Kidney (tissue), 14 donors: ENCODE results near the gene R3HDM1. TPM values are rescaled to one million over a fixed set of nuclear protein-coding genes. Genes with fewer than 3 reads are reported as not detected.

Experiments used
- DNase-seq, 5 donors: peaks; one replicate each; pipeline ENCODE4 v3.0.0-alpha.2; 2013 to 2020
- FAIRE-seq: peaks from 2 replicates; lab custom pipeline; 2012; peaks lifted over from hg19 to GRCh38; lab: Jason Lieb, UNC
- H3K27ac ChIP-seq, 2 donors: one replicate each; pipeline ENCODE4 v1.7.0; 2013; ENCODE audit warnings: low read depth in 2 of 2, low read length in 2 of 2, inconsistent platforms in 1 of 2
- H3K27me3 ChIP-seq: one replicate; pipeline ENCODE4 v1.7.1; 2013; ENCODE audit warnings: low read length, inconsistent platforms; ENCODE audit not compliant: control insufficient read depth, insufficient read depth
- H3K36me3 ChIP-seq, 3 donors: one replicate each; pipeline versions ENCODE4 v1.7.0 to v1.7.1; 2013; ENCODE audit warnings: low read length in 3 of 3, control low read depth in 1 of 3, inconsistent platforms in 1 of 3; ENCODE audit not compliant: insufficient read depth in 3 of 3, control insufficient read depth in 2 of 3
- H3K4me1 ChIP-seq, 3 donors: one replicate each; pipeline versions ENCODE4 v1.7.0 to v1.7.1; 2013; ENCODE audit warnings: low read length in 3 of 3, inconsistent platforms in 1 of 3, low read depth in 1 of 3; ENCODE audit not compliant: control insufficient read depth in 2 of 3, insufficient read depth in 2 of 3
- H3K4me3 ChIP-seq, 3 donors: one replicate each; pipeline versions ENCODE4 v1.7.0 to v1.8.1; 2013; ENCODE audit warnings: low read length in 3 of 3, control low read depth in 1 of 3, inconsistent platforms in 1 of 3
- H3K9ac ChIP-seq, 3 donors: one replicate each; pipeline versions ENCODE4 v1.7.0 to v1.7.1; 2013; ENCODE audit warnings: low read length in 3 of 3, control low read depth in 1 of 3, inconsistent platforms in 1 of 3
- H3K9me3 ChIP-seq, 3 donors: one replicate each; pipeline versions ENCODE4 v1.7.0 to v1.7.1; 2013; ENCODE audit warnings: low read length in 3 of 3, control low read depth in 1 of 3, inconsistent platforms in 1 of 3; ENCODE audit not compliant: control insufficient read depth in 2 of 3, insufficient read depth in 1 of 3
- intact Hi-C: fragments of 100-400 bp; cut with DNase I; formaldehyde crosslinking; loops from one replicate; pipeline ENCODE4 v1.11.1; 2022
- microRNA-seq: library from miRNA; unstranded; fragments of <30 nt; microRNA quantifications from one replicate; pipeline ENCODE4 v1.2.0, GENCODE V29; 2020
- polyA plus RNA-seq: library from polyadenylated mRNA; stranded (reverse); fragments of 350-450 nt; fragmentation: Illumina TruSeq; extraction: RNeasy Lipid Tissue Mini Kit (QIAGEN cat#74804); gene quantifications from one replicate; pipeline ENCODE4 v1.2.3, GENCODE V29; 2014; ENCODE audit warnings: low read depth, low replicate concordance; ENCODE audit not compliant: insufficient read depth
- total RNA-seq: library from RNA; stranded (reverse); fragmentation: NEBNext Ultra II Directional; extraction: Animal tissue kit (Norgen Biotek cat#: 25700); gene quantifications from one replicate; pipeline ENCODE4 v1.2.1, GENCODE V29; 2021
- TF ChIP-seq, protein P1 (sequence below): IDR thresholded peaks from 3 replicates; pipeline ENCODE4 v1.5.1; 2012; ENCODE audit warnings: mild to moderate bottlenecking, moderate library complexity, borderline replicate concordance; ENCODE audit not compliant: insufficient read depth; ENCODE audit errors: extremely low read depth
- donor health status: control.
- donor health status: control.
- donor health status: control.
- donor health status: control.
- donor health status: control.
- donor health status: DM: yes; HTN: yes; CAD: no.
- donor health status: Normal renal cell carcinoma (clear cell type).

The R3HDM1 gene
- total and polyA plus RNA-seq, 2 donors from 2014 or later: 9.2 to 31.8 TPM

DNA sequence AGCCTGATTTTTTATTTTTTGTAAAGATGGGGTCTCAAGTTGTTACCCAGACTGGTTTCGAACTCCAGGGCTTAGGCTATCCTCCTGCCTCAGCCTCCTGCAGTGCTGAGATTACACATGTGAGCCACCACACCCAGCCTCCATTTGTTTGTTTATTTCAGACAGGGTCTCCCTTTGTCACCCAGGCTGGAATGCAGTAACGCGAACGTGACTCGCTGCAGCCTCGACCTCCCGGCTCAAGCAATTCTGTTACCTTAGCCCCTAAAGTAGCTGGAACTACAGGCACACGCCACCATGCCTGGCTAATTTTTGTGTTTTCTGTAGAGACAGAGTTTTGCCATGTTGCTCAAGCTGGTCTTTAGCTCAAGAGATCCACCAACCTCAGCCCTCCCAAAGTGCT is 237.6 kb downstream of the R3HDM1 start:
- no peak for FAIRE-seq
- no peak for DNase-seq
- Histone ChIP-seq H3K9ac (no peak overlapping the region), H3K4me3 (no peak overlapping the region), H3K27me3 (no peaks in the 10 kb centered on the region), H3K27ac (no peak overlapping the region), H3K9me3 (no peaks in the 10 kb centered on the region), H3K36me3 (peaks cover 14 to 47% (median 21%) of the 10 kb centered on the region in 3 donors), H3K4me1 (no peaks in the 10 kb centered on the region)
- TF ChIP-seq, protein P1, sequence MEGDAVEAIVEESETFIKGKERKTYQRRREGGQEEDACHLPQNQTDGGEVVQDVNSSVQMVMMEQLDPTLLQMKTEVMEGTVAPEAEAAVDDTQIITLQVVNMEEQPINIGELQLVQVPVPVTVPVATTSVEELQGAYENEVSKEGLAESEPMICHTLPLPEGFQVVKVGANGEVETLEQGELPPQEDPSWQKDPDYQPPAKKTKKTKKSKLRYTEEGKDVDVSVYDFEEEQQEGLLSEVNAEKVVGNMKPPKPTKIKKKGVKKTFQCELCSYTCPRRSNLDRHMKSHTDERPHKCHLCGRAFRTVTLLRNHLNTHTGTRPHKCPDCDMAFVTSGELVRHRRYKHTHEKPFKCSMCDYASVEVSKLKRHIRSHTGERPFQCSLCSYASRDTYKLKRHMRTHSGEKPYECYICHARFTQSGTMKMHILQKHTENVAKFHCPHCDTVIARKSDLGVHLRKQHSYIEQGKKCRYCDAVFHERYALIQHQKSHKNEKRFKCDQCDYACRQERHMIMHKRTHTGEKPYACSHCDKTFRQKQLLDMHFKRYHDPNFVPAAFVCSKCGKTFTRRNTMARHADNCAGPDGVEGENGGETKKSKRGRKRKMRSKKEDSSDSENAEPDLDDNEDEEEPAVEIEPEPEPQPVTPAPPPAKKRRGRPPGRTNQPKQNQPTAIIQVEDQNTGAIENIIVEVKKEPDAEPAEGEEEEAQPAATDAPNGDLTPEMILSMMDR: no peak
- intact Hi-C loops: no loop called here

DNA sequence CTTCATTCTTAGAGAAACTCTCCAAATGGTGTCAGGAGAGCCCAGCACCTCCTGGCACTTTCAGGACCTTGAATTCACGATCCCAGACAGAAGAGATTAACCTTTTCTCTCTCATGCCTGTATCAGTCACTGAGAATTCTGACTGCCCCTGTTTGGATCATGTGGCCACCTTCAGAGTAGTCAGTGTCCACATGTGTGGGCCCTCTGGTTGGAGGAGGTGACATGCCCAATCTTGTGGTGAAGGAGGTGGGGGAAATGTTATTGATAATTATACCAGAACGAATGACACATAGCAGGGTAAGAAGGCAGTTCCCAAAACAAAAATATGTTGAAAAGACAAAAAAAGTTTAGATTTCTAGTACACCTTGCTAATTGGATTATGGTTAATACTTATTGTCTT is 242.0 kb downstream of the R3HDM1 start:
- TF ChIP-seq, protein P1: no peak
- no peak overlapping the region for H3K9ac ChIP-seq
- no peaks in the 10 kb centered on the region for H3K9me3 ChIP-seq
- H3K36me3 ChIP-seq: peaks cover 29 to 75% (median 33%) of the 10 kb centered on the region in 3 donors
- FAIRE-seq (no peak), DNase-seq (no peak)
- H3K27ac ChIP-seq: no peak overlapping the region
- intact Hi-C loops: no loop called here
- no peak overlapping the region for H3K4me3 ChIP-seq
- no peaks in the 10 kb centered on the region for H3K4me1 ChIP-seq
- no peaks in the 10 kb centered on the region for H3K27me3 ChIP-seq

DNA sequence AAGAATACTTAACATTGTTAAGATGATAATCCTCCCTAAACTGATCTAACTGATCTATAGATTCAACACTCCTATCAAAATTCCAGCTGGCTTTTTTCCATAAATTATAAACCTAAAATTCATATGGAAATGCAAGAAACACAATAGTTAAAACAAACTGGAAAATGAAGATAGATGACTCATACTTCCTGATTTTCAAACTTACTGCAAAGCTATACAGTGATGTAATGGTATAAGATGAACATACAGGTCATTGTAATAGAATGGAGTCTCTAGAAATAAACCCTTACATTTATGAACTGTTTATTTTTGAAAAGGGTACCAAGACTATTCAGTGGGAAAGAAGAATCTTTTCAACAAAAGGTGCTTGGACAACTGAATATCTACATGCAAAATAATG is 242.6 kb downstream of the R3HDM1 start:
- FAIRE-seq (no peak), DNase-seq (no peak)
- Histone ChIP-seq H3K9ac (no peak overlapping the region), H3K36me3 (peaks cover 29 to 79% (median 35%) of the 10 kb centered on the region in 3 donors), H3K27me3 (no peaks in the 10 kb centered on the region), H3K9me3 (no peaks in the 10 kb centered on the region), H3K4me1 (no peaks in the 10 kb centered on the region), H3K27ac (no peak overlapping the region), H3K4me3 (no peak overlapping the region)
- intact Hi-C loops: no loop called here
- TF ChIP-seq, protein P1: no peak

Small RNA genes within 50 kb of the gene (microRNA-seq; reads per million reads assigned to microRNA genes)
- gene MIR128-1: 36.9 reads per million, percentile 39 among the genes with 10 or more reads in this experiment

Other genes with a start within 250 kb of the R3HDM1 start
- 6.4 TPM for gene ZRANB3, start 266 bp upstream of the R3HDM1 start, total RNA-seq
- 3.6 TPM for gene ZRANB3, start 266 bp upstream of the R3HDM1 start, polyA plus RNA-seq
- 96.8 TPM for gene UBXN4, start 210.4 kb downstream of the R3HDM1 start, total RNA-seq
- gene UBXN4, start 210.4 kb downstream of the R3HDM1 start, polyA plus RNA-seq: 33.0 TPM